HG03039 (cell line): Measurements from ENCODE around the gene PAOX.
"Not testable (repeated sequence)": the region's sequence is repeated elsewhere in the genome, so short reads cannot be mapped to it uniquely, and the experiment has no call there.

Experiments used
- ATAC-seq: cut with Tn5 transposase; IDR thresholded peaks from one replicate; pipeline ENCODE4 v1.9.1; 2021; ENCODE audit warnings: mild to moderate bottlenecking, moderate library complexity; ENCODE audit not compliant: unreplicated experiment

Gene PAOX

DNA sequence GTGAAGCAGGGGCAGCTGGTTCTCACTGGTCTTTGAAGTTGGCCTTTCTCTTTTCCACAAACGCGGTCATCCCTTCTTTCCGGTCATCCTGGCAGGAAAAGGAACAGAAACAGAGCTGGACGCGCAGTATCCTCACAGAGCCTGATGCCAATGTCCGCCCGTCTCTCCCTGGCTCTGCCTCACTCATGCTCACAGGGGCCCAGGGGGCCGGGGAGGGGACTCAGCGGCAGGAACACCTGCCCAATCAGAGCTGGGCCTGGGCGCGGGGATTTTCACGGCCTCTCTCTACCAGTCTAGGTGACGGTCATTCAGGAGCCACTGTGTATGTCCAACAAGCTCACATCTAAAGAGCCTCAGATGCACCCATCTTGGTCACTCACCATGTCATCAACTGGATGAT lies 16.2 kb upstream of the PAOX start:
- no peak for ATAC-seq

DNA sequence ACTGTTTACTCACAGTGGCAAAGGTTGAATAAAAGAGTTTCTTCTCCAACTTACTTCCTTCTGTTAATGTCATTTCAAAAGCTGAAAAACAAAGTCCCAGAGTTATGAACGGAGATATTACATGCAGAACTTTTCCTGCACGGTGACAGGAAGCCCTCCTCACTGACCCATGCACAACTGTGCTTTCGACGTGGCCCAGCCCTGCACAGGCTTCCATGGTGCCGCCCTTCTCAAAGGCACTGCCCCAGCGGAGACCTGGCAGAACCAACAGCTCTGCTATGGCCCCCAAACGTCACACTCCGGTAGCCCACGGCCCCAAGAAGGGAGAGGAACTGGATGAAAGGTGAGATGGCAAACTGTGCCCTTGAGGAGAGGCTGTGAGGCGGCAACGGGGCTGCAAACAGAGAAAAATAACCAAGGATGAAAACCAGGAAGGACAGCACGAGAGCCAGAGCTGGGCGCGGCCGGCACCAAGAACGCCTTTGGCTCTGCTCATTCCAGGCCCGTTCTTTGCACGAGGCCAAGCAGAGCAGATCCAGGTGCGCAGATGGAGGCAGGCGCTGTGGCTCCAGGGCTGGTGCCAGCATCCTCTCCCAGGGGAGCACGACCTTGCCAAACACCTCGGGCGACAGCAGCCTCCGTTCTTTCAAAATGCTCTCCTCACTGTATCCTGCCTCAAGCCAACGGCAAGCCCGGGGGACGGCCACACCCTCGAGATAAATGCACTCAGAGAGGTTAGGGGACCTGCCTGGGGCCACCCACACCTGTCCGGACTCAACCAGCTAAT lies 14.2 kb upstream of the PAOX start:
- no peak for ATAC-seq

GRCh38 chr10:133365461-133366129 lies 13.5 kb upstream of the PAOX start:
- ATAC-seq, result no peak

- no peak for ATAC-seq
Observed at GRCh38 chr10:133366130-133366478, 13.0 kb upstream of the PAOX start.

DNA sequence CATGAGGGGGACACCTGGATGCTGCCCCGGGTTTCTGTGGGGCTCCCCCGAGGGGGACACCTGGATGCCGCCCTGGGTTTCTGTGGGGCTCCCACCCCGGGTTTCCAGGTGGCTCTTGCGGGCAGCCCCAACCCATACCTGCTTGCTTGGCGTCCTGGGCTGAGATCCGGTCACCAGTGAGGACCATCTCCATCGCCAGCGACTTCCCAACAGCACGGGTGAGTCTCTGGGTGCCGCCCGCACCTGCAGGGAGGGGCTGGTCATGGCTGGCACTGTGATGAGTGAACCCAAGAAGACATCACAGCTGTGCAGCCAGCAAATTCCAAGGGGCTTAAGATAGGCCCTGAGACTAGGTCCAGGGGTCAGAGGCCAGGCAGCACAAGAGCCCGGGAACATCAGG lies 12.3 kb upstream of the PAOX start:
- ATAC-seq, result no peak

GRCh38 chr10:133367461-133367860 lies 11.6 kb upstream of the PAOX start:
- not testable (repeated sequence) for ATAC-seq

- ATAC-seq, result no peak
Observed at GRCh38 chr10:133368153-133368552, 10.9 kb upstream of the PAOX start.

DNA sequence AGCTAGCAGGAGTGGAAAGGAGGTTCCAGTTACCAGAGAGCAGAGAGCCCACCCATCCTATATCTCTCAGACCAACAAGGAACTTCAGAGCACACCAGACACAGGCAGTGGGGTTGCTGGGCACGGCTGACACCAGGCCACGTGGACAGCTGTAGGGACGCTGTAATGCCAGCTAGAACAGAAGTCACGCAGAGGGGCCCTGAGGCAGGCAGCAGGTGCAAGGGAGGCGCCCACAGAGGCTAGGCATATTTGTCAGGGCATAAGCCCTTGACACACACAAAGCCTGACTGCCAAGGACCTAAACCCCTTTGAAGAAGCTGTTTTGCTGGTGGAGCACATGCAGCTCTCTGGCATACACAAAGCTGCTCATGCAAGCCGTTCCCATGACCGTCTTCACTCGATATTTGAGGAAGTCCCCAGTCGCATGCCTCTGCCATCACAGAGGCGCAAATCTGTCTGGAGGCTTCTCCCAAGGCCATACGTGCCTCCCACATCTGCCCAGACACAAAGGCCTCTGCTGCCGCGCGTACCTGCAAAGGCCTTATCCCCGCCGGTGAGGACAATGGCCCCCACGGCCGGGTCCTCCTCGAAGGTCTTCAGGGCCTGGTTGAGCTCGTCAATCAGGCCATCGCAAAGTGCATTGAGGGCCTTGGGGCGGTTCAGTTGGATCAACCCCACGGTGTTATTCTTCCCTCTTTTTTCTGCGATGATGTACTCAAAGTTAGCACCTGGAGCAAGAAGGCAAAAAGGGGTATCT lies 8.9 kb upstream of the PAOX start:
- ATAC-seq, result no peak

- no peak for ATAC-seq
Observed at GRCh38 chr10:133372507-133372906, 6.6 kb upstream of the PAOX start.

GRCh38 chr10:133373174-133374090 lies 5.6 kb upstream of the PAOX start, which contains the start of gene ECHS1:
ECHS1 (minus strand) TSS chr10:133373354; CDS start chr10:133373333, 21 bp downstream.
- ATAC-seq, result peak; percentile 91

GRCh38 chr10:133375357-133376115 lies 3.5 kb upstream of the PAOX start:
- no peak for ATAC-seq

DNA sequence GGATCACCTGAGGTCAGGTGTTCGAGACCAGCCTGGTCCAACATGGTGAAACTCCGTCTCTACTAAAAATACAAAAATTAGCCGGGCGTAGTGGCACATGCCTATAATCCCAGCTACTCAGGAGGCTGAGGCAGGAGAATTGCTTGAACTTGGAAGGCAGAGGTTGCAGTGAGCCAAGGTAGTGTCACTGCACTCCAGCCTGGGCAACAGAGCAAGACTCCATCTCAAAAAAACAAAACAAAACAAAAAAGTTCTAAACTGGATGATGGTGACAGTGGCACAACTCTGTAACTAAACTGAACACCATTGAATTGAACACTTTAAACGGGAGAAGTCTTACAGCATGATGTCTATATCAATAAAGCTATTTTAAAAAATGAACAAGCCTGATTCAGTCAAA lies 2.9 kb upstream of the PAOX start:
- ATAC-seq, result not testable (repeated sequence)

DNA sequence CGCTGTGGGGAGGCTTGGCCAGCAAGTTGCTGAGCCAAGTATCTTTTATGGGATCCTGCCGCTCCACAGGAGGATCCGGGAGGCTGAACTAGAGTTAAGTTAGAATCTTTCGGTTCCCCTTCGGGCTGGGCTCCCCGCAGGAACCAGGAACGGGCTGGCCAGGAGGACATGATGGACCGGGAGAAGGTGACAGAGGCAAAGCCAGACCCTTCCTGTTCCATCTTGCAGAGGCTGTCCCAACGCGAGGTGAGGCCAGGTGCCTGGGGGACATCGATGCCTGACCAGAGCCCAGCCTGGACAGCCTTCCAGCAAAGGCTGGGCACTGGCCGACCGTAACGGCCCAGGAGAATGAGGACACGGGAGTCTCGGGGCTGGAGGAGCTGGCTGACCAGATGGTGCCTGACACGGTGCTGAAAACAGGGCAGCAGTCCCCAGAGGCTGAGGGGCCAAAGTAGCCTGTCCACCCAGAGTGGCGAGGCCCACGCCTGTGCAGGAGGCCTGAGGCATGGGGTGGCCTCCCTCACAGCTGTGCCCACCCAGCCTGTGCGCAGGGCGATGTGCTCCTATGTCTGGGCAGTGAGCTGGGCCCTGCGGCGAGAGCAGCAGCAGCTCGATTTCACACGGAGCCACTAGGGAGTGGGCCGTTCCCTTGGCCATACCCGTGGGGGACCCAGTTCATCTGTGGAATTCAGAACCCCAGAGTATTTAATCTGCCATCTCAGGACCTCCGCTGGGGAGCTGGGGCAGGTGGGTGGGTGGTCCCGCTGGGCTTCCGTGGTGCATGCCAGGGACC lies 1.8 kb upstream of the PAOX start:
- no peak for ATAC-seq

DNA sequence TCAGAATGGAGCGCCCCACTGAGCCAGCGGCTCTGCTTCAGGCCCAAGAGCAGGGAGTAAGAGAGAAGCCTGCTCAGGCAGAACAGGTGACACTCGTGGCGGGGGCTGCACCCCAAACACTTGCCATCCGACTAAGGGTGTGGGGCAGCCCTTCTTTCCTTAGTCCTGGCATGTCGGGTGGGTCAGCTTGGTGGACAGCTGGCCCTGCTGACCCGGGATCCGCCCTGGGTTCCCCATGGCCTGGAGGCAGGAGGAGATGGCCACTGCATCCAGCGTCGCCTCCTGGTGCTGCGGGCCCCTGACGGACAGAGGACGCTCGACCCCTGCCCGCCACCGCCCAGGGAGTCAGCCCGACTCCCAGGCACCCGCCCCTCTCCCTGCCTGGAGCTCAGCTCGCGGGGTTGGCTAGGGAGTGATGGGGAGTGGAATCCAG lies 1.2 kb upstream of the PAOX start:
- ATAC-seq, result no peak

- ATAC-seq, result peak; percentile 39
Observed at GRCh38 chr10:133378251-133379096, 588 bp upstream of the PAOX start.

- no peak for ATAC-seq
Observed at GRCh38 chr10:133379801-133380666, 972 bp downstream of the PAOX start.

GRCh38 chr10:133381036-133381435 lies 2.0 kb downstream of the PAOX start:
- no peak for ATAC-seq
